ENCODE results near the gene TATDN3. TPM values are rescaled to one million over a fixed set of nuclear protein-coding genes. Genes with fewer than 3 reads are reported as not detected.
"Not testable (repeated sequence)": the region's sequence is repeated elsewhere in the genome, so short reads cannot be mapped to it uniquely, and the experiment has no call there.

TATDN3 gene
- total RNA-seq, 1 experiment from 2014 or later, result 16.3 TPM

GRCh38 chr1:212862111-212862690 is 70.5 kb downstream of the TATDN3 start:
- intact Hi-C loops (cut with micrococcal nuclease), result no loop called here
- no peak overlapping the region for H3K4me2 ChIP-seq (ENCODE audit: low read length)
- ChIA-PET POLR2A (no interaction called here), CTCF (no interaction called here), RAD21 (ENCODE audit: low non-redundant PET in 1 of 2, low total read pairs in 2 of 2, uncharacterized antibody in 2 of 2, unreplicated experiment in 2 of 2) (no interaction called here)
- DNase-seq (ENCODE audit: low read depth, low spot score) (no peak), ATAC-seq (no peak)
- no peak overlapping the region for H3K9ac ChIP-seq (ENCODE audit: low read length)
- TF ChIP-seq EZH2phosphoT487 (IDR thresholded peaks at IDR 0.05; ENCODE audit: borderline replicate concordance), result no peak
- no peak for TF ChIP-seq REST (IDR thresholded peaks at IDR 0.05; ENCODE audit: low read depth)
- TF ChIP-seq SP1 (IDR thresholded peaks at IDR 0.05; ENCODE audit: low read depth), result no peak
- TF ChIP-seq EZH2 (IDR thresholded peaks at IDR 0.05), result no peak
- TF ChIP-seq EGR1 (IDR thresholded peaks at IDR 0.05; ENCODE audit: low read depth), result no peak
- no peak for TF ChIP-seq CBX3 (IDR thresholded peaks at IDR 0.05; ENCODE audit: low read depth)
- no peak for TF ChIP-seq SRF (IDR thresholded peaks at IDR 0.05; ENCODE audit: low read depth)
- no peak for TF ChIP-seq POLR2AphosphoS5 (IDR thresholded peaks at IDR 0.05; ENCODE audit: low read depth, low read length)
- TF ChIP-seq ZFX (IDR thresholded peaks at IDR 0.05), result no peak
- TF ChIP-seq ATF3 (IDR thresholded peaks at IDR 0.05), result no peak
- TF ChIP-seq TCF7L2 (IDR thresholded peaks at IDR 0.05; ENCODE audit: borderline replicate concordance, extremely low read depth, insufficient read depth, insufficient read length), result no peak
- TF ChIP-seq ZNF274 (IDR thresholded peaks at IDR 0.05; ENCODE audit: low read depth, low read length), result no peak
- TF ChIP-seq SIN3A (IDR thresholded peaks at IDR 0.05; ENCODE audit: low read depth), result no peak
- no peaks in the 10 kb centered on the region for H4K20me1 ChIP-seq (ENCODE audit: insufficient read depth)
- peaks cover 4 to 12% of the 10 kb centered on the region in 2 experiments; a peak in 3 of 4 replicates for H3K4me1 ChIP-seq (ENCODE audit: control insufficient read depth in 1 of 2, insufficient read depth in 2 of 2, low read length in 2 of 2)
- no peaks in the 10 kb centered on the region for H3K9me3 ChIP-seq (ENCODE audit: control insufficient read depth in 1 of 2, insufficient read depth in 1 of 2, low read depth in 1 of 2, low read length in 2 of 2)
- H3K4me3 ChIP-seq (replicated peaks in 1 of 2; ENCODE audit: low read depth in 1 of 2, low read length in 2 of 2), result no peak overlapping the region
- BruUV-seq (replicated peaks), result no TSS peak
- no peak overlapping the region for H2AFZ ChIP-seq (ENCODE audit: low read depth, low read length, poor library complexity, severe bottlenecking)
- no peaks in the 10 kb centered on the region for H3K27me3 ChIP-seq (ENCODE audit: insufficient read depth, low read length)
- peaks cover 68% of the 10 kb centered on the region for H3K79me2 ChIP-seq (ENCODE audit: insufficient read depth, low read length)
- H3K27ac ChIP-seq (ENCODE audit: low read depth, low read length), result no peak overlapping the region
- no peaks in the 10 kb centered on the region for H3K9me2 ChIP-seq (ENCODE audit: insufficient read depth)
- peaks cover 7 to 17% of the 10 kb centered on the region in 2 experiments; a peak in 3 of 4 replicates for H3K36me3 ChIP-seq (ENCODE audit: control insufficient read depth in 1 of 2, insufficient read depth in 2 of 2, low read length in 2 of 2)

- H3K9ac ChIP-seq (ENCODE audit: low read length); H3K9me3 ChIP-seq (ENCODE audit: control insufficient read depth in 1 of 2, insufficient read depth in 1 of 2, low read depth in 1 of 2, low read length in 2 of 2); H3K4me2 ChIP-seq (ENCODE audit: low read length); POLR2A ChIA-PET; DNase-seq (ENCODE audit: low read depth, low spot score); H3K4me1 ChIP-seq (ENCODE audit: control insufficient read depth in 1 of 2, insufficient read depth in 2 of 2, low read length in 2 of 2); BruUV-seq (replicated peaks); RAD21 ChIA-PET (ENCODE audit: low non-redundant PET in 1 of 2, low total read pairs in 2 of 2, uncharacterized antibody in 2 of 2, unreplicated experiment in 2 of 2); H3K27me3 ChIP-seq (ENCODE audit: insufficient read depth, low read length); H3K4me3 ChIP-seq (replicated peaks in 1 of 2; ENCODE audit: low read depth in 1 of 2, low read length in 2 of 2); ATAC-seq; CTCF ChIA-PET; H2AFZ ChIP-seq (ENCODE audit: low read depth, low read length, poor library complexity, severe bottlenecking); intact Hi-C loops (cut with micrococcal nuclease); H3K27ac ChIP-seq (ENCODE audit: low read depth, low read length); H3K9me2 ChIP-seq (ENCODE audit: insufficient read depth); H4K20me1 ChIP-seq (ENCODE audit: insufficient read depth): not testable (repeated sequence)
- H3K79me2 ChIP-seq (ENCODE audit: insufficient read depth, low read length), result peaks cover 69% of the 10 kb centered on the region
- peaks cover 10 to 17% of the 10 kb centered on the region in 2 experiments; a peak in 3 of 4 replicates for H3K36me3 ChIP-seq (ENCODE audit: control insufficient read depth in 1 of 2, insufficient read depth in 2 of 2, low read length in 2 of 2)
These were observed 71.7 kb downstream of the TATDN3 start for GRCh38 chr1:212863345-212863744.
